GM19468 (cell line): ENCODE data around the gene EFCAB12.
"Not testable (repeated sequence)": the region's sequence is repeated elsewhere in the genome, so short reads cannot be mapped to it uniquely, and the experiment has no call there.

Experiments
- ATAC-seq: cut with Tn5 transposase; IDR thresholded peaks from one replicate; pipeline ENCODE4 v1.9.1; 2021; ENCODE audit warnings: mild to moderate bottlenecking, moderate library complexity, moderate number of reproducible peaks; ENCODE audit not compliant: unreplicated experiment; ENCODE audit errors: extremely low read depth

EFCAB12 gene

DNA sequence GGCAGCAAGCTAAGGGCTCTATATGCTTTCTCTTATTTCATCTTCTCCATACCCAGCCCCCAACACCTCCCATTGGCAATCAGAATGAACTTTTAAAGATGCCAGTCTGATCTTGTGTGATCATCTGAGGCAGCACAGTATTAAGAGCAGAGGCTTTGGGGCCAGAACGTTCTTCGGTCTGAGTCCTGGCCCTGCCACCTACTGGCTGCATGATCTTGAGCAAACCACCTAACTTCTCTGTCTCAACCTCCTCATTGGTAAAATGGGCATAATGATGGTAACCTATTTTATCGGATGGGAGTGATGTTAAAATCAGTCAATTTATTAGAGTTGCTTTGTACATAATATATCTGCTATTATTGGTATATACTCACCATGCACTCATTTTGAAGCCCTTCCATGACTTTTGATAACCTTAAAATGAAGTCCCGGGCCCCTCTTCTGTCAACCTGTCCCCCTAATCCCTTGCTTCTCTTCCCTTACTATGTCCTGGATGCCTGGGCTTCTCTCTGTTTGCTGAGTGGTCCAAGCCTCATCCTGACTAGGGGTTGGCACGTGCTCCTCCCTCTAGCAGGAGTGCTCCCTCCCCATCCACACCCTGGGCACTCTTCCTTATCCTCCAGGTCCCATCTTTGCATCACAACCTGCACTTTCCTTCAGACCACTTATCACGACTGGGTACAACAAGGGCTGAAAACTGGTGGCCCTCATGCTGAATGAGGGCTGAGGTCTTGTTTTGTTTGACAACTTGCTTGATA lies 6.3 kb downstream of the EFCAB12 start:
- no peak for ATAC-seq

DNA sequence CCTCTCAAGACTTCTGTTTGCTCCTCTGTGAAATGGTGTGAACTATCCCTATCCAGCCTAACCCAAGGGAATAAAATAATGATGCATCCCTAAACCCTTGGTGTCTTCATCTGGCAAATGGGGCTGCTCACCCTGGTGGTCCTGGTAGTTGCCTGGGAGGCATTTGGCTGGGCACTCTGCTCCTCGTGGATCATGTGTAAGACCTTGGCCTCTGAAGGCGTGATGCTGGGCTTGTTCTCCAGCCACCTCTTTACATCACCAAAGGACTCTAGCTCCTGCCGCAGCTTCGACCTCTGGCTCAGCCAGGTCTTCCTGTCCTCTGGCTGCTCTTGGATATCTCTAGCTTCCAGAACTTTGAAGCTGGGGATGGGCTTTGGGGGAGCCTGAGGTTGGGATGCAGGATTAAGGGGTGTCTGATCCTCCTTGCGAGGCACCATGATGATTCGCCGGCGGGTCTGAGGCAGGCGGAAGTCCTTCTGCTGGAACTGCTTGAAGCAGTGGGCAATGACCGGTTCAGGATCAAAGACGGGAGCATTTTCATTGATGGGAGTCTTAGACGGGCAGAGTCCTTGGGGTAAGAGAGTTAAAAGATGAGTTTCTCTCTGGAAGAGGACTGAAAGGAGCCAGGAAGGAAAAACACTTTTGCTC lies 7.1 kb downstream of the EFCAB12 start:
- ATAC-seq = no peak

DNA sequence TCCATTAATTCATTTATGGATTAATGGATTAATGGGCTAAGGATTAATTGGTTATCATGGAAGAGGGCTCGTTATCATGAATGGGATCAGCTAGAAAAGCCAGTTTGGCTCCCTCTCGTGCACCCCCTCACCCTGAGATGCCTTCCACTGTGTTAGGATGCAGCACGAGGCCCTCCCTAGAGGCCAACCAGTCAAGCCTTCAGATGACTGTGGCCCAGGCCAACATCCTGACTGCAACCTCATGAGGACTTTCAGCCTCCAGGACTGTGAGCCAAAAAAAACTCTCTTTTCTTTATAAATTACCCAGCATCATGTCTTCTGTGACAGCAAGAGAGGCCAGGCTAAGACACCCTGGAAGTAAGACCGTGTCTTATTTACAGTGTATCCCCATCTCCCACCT lies 9.0 kb downstream of the EFCAB12 start:
- no peak for ATAC-seq

DNA sequence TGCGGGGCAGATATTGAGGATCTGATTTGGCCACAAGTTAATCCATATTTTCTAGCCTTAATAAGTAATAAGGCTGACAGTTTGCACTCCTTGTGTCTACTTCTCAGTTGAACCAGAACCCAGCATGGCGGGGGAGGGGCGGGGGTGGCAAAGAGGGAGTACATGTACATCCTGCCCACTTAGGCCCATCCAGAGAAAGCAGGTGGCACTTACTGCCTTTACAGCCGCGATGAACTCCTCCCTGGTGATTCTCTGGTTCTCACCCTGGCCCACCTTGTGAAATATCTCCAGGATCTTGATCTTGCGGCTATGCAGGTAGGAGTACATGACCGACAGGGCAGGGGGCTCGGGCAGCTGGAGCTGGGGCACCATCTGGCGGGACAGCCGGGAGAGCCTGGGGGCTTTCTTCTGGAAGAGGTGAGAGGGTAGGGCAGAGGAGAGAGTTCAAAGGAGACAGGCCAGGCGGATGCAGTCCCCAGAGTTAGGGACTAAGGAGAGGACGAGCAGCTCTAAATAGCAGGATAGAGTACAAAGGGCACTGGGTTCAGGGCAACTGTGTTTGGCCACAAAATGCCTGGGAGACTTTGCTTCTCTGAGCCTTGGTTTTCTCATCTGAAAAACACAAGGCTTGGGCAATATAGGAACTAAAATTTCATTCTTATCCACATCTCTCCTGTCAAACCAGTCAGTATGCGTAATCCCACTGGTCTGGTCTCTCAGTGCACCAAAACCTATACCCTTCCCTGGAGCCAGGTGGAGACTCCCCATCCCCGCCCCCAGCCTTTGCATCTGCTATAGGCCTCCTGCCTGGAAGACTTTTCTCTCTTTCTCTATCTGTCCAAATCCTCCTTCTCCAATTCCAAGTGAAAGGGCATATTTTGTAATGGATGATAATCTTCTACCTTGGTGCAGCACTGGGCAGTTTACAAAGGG lies 10.1 kb downstream of the EFCAB12 start:
- ATAC-seq = no peak

DNA sequence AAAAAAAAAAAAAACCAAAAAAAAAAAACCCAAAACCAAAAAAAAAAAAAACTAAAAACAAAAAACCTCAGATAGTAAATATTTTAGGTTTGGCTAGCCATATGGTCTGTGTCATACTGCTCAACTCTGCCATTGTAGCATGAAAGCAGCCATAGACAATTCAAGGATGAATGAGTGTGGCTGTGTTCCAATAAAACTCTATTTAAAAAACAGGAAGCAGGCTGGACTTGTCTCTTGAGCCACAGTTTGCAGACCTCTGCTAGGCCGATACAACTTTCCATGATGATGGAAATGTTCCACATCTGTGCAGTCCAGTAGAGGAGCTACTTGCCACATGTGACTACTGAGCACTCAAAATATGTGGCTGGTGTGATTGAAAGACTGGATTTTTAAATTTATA lies 11.1 kb downstream of the EFCAB12 start:
- ATAC-seq = no peak

DNA sequence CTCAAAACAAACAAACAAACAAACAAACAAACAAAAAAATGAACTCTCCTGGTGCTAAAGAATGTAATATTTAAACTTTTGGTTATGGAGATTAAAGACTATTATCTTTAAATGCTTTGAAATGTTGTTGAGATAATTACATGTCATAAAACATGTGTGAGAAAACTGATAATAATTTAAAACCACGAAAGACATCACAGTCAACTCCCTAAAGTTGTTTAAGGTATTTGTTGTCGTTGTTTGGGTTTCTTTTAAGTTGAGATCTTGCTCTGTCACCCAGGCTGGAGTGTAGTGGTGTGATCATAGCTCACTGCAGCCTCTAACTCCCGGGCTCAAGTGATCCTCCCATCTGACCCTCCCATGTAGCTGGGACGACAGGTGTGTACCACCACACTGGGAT lies 12.0 kb downstream of the EFCAB12 start:
- no peak for ATAC-seq

DNA sequence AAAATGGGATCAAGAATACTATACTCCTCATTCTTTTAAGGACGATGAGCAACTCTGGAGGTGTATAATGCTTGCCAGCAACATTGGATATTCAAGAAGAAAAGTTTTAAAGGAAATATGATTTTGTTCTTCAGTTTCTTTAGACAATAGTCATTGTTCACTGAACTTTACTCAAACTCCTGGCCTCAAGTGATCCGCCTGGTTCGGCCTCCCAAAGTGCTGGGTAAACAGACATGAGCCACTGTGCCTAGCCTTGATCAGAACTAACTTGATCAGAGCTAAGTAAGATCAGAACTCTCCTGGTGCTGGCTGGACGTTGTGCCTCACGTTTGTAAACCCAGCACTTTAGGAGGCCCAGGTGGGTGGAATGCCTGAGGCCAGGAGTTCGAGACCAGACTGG lies 12.6 kb downstream of the EFCAB12 start:
- no peak for ATAC-seq

DNA sequence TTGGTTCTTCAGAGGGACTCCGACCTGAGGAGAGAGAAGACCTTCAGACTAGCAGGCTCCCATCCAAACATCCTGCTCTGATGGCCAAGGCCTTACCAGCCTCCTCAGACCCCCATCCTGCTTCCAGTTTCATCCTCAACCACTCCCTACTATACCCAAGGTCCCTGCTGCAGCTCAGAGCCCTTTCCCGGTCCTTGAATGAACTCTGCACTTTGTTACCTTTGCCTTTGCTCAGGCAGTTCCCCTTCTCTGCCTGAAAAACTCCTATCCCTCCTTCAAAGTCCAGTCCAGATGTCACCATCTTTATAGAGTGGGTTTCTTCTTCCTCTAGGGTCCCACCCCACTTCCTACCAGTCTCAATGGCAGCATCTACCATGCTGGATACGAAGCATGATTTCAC lies 13.1 kb downstream of the EFCAB12 start:
- ATAC-seq = no peak

DNA sequence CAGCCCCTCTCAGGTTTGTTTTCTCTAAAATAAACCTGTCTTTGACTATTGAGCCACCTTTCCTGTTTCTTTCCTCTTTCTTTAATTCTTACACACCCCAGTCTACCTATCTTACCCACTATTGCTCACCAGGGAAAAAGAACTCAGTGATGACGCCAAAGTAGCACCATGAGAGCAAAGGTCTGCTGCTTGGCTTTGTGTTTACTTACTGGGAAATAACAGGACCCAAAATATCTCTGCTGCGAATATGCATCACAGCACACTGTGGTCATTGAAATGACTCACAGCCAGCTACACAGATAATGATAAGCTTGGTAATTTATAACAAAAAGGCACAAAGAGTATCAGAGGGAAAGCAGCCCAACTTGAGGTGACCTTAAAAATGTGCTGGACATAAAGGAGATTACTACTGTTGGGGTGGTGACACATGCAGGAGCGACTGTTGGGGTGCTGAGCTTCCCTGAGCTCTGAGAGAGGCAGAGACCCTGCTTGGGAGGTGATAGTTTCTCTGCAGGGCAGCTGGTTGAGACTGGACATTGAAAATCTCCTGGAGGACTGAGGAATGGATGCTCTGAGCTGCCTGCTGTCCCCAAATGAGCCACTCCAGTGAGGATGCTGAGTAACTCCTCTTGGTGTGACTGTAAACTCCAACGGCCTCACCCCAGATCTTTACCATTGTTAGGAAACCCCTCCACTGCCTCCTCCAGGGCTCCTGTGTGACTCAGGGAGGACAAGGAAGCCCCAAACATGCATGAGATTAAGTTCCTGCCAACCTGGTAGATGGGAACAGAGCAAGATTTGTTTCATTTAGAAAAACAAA lies 14.5 kb downstream of the EFCAB12 start:
- ATAC-seq = peak; percentile 52

DNA sequence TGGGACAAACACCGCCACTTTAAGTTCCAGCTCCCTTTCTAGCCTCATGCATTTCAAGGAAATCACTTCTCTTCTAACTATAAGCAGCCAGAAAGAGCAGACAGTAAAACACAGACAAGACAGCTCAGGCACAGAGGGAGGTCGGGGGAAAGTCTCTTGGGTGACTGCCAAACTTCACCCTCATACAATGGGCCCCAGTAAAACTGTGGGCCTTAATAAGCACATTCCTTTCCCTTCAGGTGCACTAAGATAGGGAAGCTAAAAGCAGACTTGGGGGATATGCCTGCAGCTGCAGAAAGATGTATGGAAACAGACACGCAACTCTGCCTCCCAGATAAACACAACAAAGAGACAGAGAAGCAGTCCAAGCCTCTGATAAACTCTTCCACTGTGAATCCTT lies 15.2 kb downstream of the EFCAB12 start:
- not testable (repeated sequence) for ATAC-seq

DNA sequence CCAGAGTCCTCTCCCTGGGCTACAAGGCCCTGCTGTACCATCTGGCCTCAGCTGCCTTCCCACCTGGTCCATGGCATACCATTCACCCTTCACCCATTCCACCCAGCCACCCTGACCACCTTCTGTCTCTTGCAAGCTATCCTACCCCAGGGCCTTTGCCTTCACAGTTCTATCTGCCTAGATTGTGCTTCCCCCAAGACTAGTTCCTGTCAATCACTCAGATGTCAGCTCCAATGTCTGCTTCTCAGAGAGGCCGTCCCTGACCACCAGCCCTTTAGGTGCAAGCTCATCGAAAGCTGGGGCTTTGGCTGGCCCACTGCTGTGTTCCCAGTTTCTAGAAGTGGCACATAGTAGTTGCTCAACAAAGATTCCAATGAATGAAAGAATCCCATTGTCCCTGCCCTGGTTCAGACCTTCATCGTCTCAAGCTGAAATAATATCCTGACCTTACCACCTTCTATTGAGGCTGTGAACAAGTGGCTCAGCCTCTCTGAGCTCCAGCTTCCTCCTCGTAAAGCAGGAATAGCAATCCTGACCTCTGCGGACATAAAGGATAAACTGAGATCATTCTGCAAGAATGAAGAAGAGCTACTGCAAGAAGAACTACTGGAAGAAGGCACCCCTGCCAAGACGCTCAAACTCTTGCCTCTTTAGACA lies 15.8 kb downstream of the EFCAB12 start:
- no peak for ATAC-seq

DNA sequence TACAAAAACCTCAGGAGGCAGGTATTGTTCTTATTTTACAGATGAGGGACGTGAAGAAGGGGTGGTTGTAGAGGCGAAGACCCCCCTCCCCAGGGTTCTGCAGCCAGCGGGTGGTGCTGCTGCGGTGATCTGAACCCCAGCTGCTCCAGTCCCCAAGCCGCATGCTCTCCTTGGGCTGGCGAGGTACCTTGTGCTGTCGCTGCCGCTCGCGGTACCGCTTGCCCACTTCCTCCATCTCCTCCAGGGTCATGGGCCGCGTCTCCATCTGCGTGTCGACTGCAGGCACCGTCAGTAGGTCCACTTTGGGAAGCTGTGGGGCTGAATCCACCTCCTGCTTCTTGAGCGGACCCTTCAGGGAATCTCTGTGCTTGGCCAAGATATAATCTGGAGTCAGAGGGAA lies 17.5 kb downstream of the EFCAB12 start:
- ATAC-seq = no peak

DNA sequence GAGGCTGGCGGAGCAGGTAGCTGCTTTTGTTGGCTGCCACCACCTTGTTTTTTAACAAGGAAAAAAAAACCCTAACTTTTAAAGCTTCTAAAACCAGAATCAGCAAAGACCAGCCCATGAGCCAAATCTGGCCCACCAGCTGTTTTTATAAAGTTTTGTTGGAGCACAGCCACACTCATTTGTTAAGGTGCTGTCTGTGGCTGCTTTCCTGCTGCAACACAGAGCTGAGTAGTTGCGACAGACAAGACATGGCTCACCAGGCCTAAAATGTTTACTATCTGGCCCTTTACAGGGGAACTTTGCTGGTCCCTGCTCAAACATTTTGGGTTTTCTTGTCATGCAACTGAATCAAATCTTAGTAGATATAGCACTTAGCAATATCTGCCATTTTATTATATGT lies 18.9 kb downstream of the EFCAB12 start:
- no peak for ATAC-seq

DNA sequence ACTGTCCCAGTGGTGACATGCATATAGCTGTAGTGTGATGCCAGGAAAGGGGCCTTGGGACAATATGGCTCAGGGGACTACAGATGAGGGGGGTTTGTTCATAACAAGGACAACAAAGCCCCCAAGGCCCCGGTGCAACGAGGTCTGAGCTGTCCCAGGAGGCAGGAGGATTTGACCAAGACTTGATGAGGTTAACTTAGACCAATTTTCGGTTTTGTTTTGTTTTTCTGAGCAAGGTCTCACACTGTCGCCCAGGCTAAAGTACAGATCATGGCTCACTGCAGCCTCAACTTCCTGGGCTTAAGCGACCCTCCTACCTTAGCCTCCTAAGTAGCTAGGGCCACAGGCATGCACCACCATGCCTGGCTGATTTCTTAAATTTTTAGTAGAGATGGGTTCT lies 23.8 kb downstream of the EFCAB12 start:
- ATAC-seq = no peak

DNA sequence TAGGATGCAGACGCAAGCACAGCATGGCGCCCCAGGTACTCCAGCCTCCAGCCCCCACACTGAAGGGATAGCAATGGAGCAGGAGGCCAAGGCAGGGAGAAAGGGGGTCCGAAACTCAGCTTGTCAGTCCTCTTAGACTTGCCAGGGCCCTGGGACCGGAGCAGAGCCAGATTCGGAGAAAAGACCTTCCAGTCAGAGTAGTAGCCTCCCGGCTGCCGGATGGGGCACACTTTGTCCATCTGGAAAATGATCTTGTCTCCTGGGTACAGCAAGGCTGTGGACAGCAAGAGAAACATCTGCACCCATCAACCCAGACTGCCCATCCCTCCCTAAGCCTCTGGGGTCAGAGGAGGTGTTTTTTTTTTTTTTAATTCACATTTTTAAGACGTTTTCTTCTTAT lies 24.3 kb downstream of the EFCAB12 start:
- ATAC-seq = no peak

DNA sequence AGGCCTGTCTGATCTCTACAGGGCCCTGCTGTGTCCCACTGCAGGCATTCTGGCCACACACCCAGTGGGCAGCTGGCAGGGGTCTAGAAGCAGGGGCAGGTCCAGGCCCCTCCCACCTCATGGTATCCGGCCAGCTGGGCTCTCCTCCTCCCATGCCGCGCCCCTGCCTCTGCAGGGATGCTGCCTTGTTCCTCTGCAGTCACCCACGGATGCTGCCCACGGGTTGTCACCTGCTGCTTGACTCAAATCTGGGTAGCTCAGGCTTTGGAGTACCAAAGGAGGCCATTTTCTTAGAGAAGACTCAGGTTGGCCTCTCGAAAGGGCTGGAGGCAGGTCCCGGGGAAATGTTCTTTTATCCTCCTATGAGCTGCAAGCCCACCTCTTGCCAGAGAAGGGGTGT lies 25.0 kb downstream of the EFCAB12 start:
- no peak for ATAC-seq

DNA sequence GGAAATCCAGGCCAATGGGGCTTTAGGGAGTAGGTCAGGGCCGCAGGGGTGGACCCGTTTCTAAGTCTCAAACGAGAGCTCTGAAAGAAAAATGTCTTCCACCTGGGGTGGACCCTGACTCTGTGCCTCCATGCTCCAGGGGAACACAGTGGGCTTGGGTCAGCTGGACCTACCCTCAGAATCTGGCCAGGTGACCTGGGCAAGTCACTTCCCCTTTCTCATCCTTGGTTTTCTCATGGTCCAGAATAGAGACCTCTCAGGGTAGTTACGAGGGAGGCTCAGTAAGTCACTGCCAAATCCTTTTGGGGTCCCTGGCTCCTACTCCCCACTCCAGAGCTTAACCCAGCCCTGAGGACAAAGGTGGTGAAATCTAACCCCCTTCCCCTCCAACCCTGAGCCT lies 25.8 kb downstream of the EFCAB12 start:
- no peak for ATAC-seq

DNA sequence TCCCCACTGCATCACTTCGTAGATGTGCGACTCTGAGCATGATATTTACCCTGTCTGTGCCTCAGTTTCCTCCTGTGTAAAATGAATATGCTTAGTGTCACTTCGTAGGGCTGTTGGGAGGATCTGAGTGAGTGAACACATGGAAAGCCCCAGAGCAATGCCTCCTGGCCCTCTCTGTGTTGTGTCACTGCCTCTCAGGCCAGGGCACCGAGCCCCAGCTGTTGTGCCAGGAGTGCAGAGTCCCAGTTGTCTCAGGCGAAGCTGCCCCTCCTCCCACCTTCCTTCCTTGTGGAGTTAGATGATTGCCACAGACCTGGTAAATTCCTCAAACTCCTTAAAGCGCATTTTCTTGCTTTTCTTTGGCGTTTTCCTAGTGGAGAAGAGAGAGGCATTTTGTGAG lies 26.2 kb downstream of the EFCAB12 start:
- ATAC-seq = no peak

DNA sequence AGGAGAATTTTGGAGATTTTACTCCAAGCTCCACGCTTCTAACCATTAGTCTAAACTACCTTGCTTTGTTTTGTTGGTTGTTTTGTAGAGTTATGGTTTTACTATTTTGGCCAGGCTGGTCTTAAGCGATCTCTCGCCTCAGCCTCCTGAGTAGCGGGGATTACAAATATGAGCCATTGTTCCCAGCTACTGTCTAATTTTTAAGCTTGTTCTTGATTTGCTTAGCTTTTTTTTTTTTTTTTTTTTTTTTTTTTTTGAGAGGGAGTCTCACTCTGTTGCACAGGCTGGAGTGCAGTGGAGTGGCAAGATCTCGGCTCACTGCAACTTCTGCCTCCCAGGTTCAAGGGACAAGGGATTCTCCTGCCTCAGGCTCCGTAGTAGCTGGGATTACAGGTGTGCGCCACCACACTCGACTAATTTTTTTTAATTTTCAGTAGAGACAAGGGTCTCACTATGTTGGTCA lies 28.5 kb downstream of the EFCAB12 start:
- no peak for ATAC-seq
